Astrocyte (in vitro differentiated cells and primary cell): ENCODE measurements around the gene CDC14B.

ENCODE experiments used
- EZH2 ChIP-seq: IDR thresholded peaks from 2 replicates; pipeline ENCODE4 v1.6.1; 2012; ENCODE audit warnings: mild to moderate bottlenecking, low read length, inconsistent platforms; ENCODE audit not compliant: insufficient read depth
- TF ChIP-seq, protein P1 (sequence below): IDR thresholded peaks from 2 replicates; pipeline ENCODE4 v1.5.1; 2011; ENCODE audit warnings: low read depth, mild to moderate bottlenecking, inconsistent platforms, low read length, moderate library complexity; ENCODE audit not compliant: insufficient read depth

DNA sequence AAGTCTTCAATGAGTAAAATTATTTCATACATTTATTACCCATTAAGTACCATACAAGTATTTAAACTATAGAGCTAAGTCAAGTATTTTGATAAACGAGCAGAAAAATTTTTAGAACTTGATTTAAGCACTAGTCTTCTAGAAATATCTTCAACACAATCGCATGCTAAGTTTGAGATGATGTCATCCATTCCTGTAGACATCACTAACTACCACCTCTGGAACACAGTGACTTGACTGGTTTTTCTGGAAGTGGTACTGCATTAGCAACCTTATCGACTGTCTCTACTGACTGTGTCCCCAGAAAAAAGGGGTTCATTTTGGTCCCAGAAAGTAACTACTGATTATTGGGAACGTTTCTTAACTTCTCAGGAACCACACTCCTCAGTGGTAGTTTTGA is 69.0 kb downstream of the CDC14B start:
- TF ChIP-seq, protein P1, sequence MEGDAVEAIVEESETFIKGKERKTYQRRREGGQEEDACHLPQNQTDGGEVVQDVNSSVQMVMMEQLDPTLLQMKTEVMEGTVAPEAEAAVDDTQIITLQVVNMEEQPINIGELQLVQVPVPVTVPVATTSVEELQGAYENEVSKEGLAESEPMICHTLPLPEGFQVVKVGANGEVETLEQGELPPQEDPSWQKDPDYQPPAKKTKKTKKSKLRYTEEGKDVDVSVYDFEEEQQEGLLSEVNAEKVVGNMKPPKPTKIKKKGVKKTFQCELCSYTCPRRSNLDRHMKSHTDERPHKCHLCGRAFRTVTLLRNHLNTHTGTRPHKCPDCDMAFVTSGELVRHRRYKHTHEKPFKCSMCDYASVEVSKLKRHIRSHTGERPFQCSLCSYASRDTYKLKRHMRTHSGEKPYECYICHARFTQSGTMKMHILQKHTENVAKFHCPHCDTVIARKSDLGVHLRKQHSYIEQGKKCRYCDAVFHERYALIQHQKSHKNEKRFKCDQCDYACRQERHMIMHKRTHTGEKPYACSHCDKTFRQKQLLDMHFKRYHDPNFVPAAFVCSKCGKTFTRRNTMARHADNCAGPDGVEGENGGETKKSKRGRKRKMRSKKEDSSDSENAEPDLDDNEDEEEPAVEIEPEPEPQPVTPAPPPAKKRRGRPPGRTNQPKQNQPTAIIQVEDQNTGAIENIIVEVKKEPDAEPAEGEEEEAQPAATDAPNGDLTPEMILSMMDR, result no peak
- TF ChIP-seq EZH2, result no peak
